ENCODE data around the gene SOX6. TPM values are rescaled to one million over a fixed set of nuclear protein-coding genes. Genes with fewer than 3 reads are reported as not detected.

SOX6 gene
- total and polyA plus RNA-seq, 7 donors: 0.61 to 47.6 (median 14.6) TPM

GRCh38 chr11:16193897-16194381 lies 162.4 kb downstream of the SOX6 start:
- ATAC-seq: no peak
- intact Hi-C loops (cut with DNase I): no loop called here

GRCh38 chr11:16191868-16192240 lies 164.5 kb downstream of the SOX6 start:
- Histone ChIP-seq H3K27ac (no peak overlapping the region), H3K9me3 (no peaks in the 10 kb centered on the region), H3K36me3 (ENCODE audit: insufficient read depth in 1 of 2, low read depth in 1 of 2) (no peaks in the 10 kb centered on the region), H3K27me3 (ENCODE audit: insufficient read depth in 3 of 3, low read length in 2 of 3) (no peaks in the 10 kb centered on the region), H3K4me1 (peaks cover 45% of the 10 kb centered on the region), H3K4me3 (no peak overlapping the region)
- ATAC-seq: no peak
- intact Hi-C loops (cut with DNase I): no loop called here
- DNase-seq: no peak
- TF ChIP-seq, protein P1, sequence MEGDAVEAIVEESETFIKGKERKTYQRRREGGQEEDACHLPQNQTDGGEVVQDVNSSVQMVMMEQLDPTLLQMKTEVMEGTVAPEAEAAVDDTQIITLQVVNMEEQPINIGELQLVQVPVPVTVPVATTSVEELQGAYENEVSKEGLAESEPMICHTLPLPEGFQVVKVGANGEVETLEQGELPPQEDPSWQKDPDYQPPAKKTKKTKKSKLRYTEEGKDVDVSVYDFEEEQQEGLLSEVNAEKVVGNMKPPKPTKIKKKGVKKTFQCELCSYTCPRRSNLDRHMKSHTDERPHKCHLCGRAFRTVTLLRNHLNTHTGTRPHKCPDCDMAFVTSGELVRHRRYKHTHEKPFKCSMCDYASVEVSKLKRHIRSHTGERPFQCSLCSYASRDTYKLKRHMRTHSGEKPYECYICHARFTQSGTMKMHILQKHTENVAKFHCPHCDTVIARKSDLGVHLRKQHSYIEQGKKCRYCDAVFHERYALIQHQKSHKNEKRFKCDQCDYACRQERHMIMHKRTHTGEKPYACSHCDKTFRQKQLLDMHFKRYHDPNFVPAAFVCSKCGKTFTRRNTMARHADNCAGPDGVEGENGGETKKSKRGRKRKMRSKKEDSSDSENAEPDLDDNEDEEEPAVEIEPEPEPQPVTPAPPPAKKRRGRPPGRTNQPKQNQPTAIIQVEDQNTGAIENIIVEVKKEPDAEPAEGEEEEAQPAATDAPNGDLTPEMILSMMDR (IDR thresholded peaks at IDR 0.05): no peak
- 44 to 60% (median 46%) methylated on average over 4 of the region's 4 CpGs for WGBS, 3 donors

More at GRCh38 chr11:16193897-16194381, 162.4 kb downstream of the SOX6 start:
- Histone ChIP-seq H3K27me3 (ENCODE audit: insufficient read depth in 3 of 3, low read length in 2 of 3) (no peaks in the 10 kb centered on the region), H3K36me3 (ENCODE audit: insufficient read depth in 1 of 2, low read depth in 1 of 2) (no peaks in the 10 kb centered on the region), H3K4me1 (peaks cover 45% of the 10 kb centered on the region), H3K9me3 (no peaks in the 10 kb centered on the region), H3K4me3 (no peak overlapping the region), H3K27ac (peak overlapping the region; percentile 54)
- no peak for DNase-seq
- TF ChIP-seq, protein P1 (IDR thresholded peaks at IDR 0.05): no peak
- 23 to 41% (median 27%) methylated on average over 1 of the region's 1 CpG for WGBS, 3 donors

- no peak overlapping the region for H3K4me3 ChIP-seq
- H3K9me3 ChIP-seq: no peaks in the 10 kb centered on the region
- TF ChIP-seq, protein P1 (IDR thresholded peaks at IDR 0.05): peak; percentile 21
- no peak for ATAC-seq
- no peaks in the 10 kb centered on the region for H3K36me3 ChIP-seq (ENCODE audit: insufficient read depth in 1 of 2, low read depth in 1 of 2)
- no peak overlapping the region for H3K27ac ChIP-seq
- intact Hi-C loops (cut with DNase I): no loop called here
- no peaks in the 10 kb centered on the region for H3K27me3 ChIP-seq (ENCODE audit: insufficient read depth in 3 of 3, low read length in 2 of 3)
- WGBS, 3 donors: 86 to 95% (median 94%) methylated on average over 5 of the region's 5 CpGs
- H3K4me1 ChIP-seq: peaks cover 46% of the 10 kb centered on the region
- no peak for DNase-seq
Observed at GRCh38 chr11:16191212-16191867, 165.0 kb downstream of the SOX6 start.

DNA sequence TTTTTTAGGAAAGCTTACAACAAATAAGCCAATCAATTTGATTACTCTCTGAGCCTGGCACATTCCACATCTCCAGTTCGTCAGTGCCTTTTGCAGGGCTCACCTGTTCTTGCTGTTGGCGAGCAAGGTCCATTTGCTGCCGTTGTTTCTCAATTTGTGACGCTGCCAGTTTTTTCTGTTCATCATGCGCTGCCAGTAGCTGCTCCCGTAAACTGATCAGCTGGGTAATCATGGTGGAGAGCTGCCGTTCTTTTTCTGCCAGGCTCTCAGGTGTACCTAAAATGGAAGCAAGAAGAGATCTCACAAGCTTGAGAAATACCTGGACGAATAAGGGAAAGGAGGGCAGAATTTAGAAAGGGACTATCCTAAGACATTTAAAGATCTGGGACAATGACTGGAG lies 169.7 kb downstream of the SOX6 start:
- WGBS, 3 donors: 31 to 37% (median 37%) methylated on average over 8 of the region's 8 CpGs
- Histone ChIP-seq H3K27ac (peak overlapping the region; percentile 83), H3K9me3 (no peaks in the 10 kb centered on the region), H3K36me3 (ENCODE audit: insufficient read depth in 1 of 2, low read depth in 1 of 2) (no peaks in the 10 kb centered on the region), H3K27me3 (ENCODE audit: insufficient read depth in 3 of 3, low read length in 2 of 3) (no peaks in the 10 kb centered on the region), H3K4me1 (peaks cover 38% of the 10 kb centered on the region), H3K4me3 (peak overlapping the region; percentile 30)
- intact Hi-C loops (cut with DNase I): loop anchor here in 1 of 2 donors (5.0 kb wide), 1 partner anchor 421 kb away; no protein-coding TSS in a partner anchor
- DNase-seq: peak; percentile 20 to 59
- ATAC-seq: peak; percentile 86 to 91 (median 88)
- TF ChIP-seq, protein P1 (IDR thresholded peaks at IDR 0.05): no peak

Measured in psoas muscle (tissue), 8 donors.